HEK293 (cell line): ENCODE results near the gene TBX15.

Source experiments
- CTCF ChIA-PET: fragments of 350-600 bp; formaldehyde crosslinking; extraction: SDS; loops from one replicate; lab custom pipeline; 2021; ENCODE audit warnings: antibody characterized with exemption; lab: Yijun Ruan, JAX
- POLR2A ChIA-PET: fragments of 300-600 bp; formaldehyde crosslinking; extraction: SDS; loops from one replicate; lab custom pipeline; 2020; ENCODE audit warnings: antibody characterized with exemption, inconsistent platforms; lab: Yijun Ruan, JAX
- H3K27ac ChIP-seq: fragments of 200-500 bp; sonication (Bioruptor generic); 2 replicates; pipeline ENCODE4 v1.5.1; 2014; ENCODE audit warnings: low read depth, low read length, control low read depth, inconsistent platforms; ENCODE audit errors: extremely low read depth
- H3K36me3 ChIP-seq, 2 experiments: fragments of 200-500 bp in 1 of 2; sonication (Bioruptor generic) in 1 of 2; 1 replicate in 1 of 2; 2 replicates in 1 of 2; pipeline ENCODE4 v1.5.1; 2014 to 2017; ENCODE audit warnings: inconsistent platforms in 2 of 2, low read length in 2 of 2; ENCODE audit not compliant: control insufficient read depth in 2 of 2, insufficient read depth in 1 of 2
- H3K4me1 ChIP-seq: fragments of 200-500 bp; sonication (Bioruptor generic); 2 replicates; pipeline ENCODE4 v1.5.1; 2014; ENCODE audit warnings: mild to moderate bottlenecking, low read length, inconsistent platforms; ENCODE audit not compliant: control insufficient read depth, insufficient read depth
- H3K4me3 ChIP-seq: 2 replicates; pipeline ENCODE4 v1.5.1; 2011; ENCODE audit warnings: low read depth, mild to moderate bottlenecking, control low read depth, low read length, moderate library complexity
- H3K9me3 ChIP-seq: fragments of 200-500 bp; sonication (Bioruptor generic); 2 replicates; pipeline ENCODE4 v1.5.1; 2014; ENCODE audit warnings: low read depth, low read length, inconsistent platforms; ENCODE audit not compliant: control insufficient read depth, insufficient read depth
- BCL6B ChIP-seq: fragments of 450-650 bp; formaldehyde crosslinking; IDR thresholded peaks from 2 replicates; pipeline ENCODE4 v1.5.1; 2017; ENCODE audit warnings: missing biosample characterization, missing genetic modification characterization
- KLF9 ChIP-seq: fragments of 450-650 bp; formaldehyde crosslinking; IDR thresholded peaks from 2 replicates; pipeline ENCODE4 v1.5.1; 2016; ENCODE audit warnings: missing biosample characterization, missing genetic modification characterization, low read depth
- MEIS1 ChIP-seq: sonication (generic); formaldehyde crosslinking; IDR thresholded peaks from 2 replicates; pipeline ENCODE4 v1.8.1; 2022; ENCODE audit warnings: missing genetic modification reagents, mild to moderate bottlenecking, borderline replicate concordance
- REPIN1 ChIP-seq: fragments of 450-650 bp; formaldehyde crosslinking; IDR thresholded peaks from 2 replicates; pipeline ENCODE4 v1.5.1; 2017; ENCODE audit warnings: missing biosample characterization, missing genetic modification characterization, low read depth
- SCRT2 ChIP-seq: fragments of 450-650 bp; formaldehyde crosslinking; IDR thresholded peaks from 2 replicates; pipeline ENCODE4 v1.5.1; 2016; ENCODE audit warnings: missing biosample characterization, missing genetic modification characterization
- TRIM28 ChIP-seq: IDR thresholded peaks from 2 replicates; pipeline ENCODE4 v1.6.1; 2011; ENCODE audit warnings: low read length, control low read depth, borderline replicate concordance
- TSHZ1 ChIP-seq: fragments of 450-650 bp; formaldehyde crosslinking; IDR thresholded peaks from 2 replicates; pipeline ENCODE4 v1.5.1; 2016; ENCODE audit warnings: missing biosample characterization, missing genetic modification characterization, borderline replicate concordance
- ZBTB10 ChIP-seq: fragments of 450-650 bp; formaldehyde crosslinking; IDR thresholded peaks from 2 replicates; pipeline ENCODE4 v1.5.1; 2016; ENCODE audit warnings: missing biosample characterization, missing genetic modification characterization
- ZBTB20 ChIP-seq: fragments of 450-650 bp; formaldehyde crosslinking; IDR thresholded peaks from 2 replicates; pipeline ENCODE4 v1.5.1; 2016; ENCODE audit warnings: missing biosample characterization, missing genetic modification characterization
- ZBTB48 ChIP-seq: fragments of 450-650 bp; formaldehyde crosslinking; IDR thresholded peaks from 2 replicates; pipeline ENCODE4 v1.5.1; 2016; ENCODE audit warnings: missing biosample characterization, missing genetic modification characterization
- ZNF132 ChIP-seq: fragments of 450-650 bp; formaldehyde crosslinking; IDR thresholded peaks from 2 replicates; pipeline ENCODE4 v1.5.1; 2017; ENCODE audit warnings: missing biosample characterization, missing genetic modification characterization, borderline replicate concordance
- ZNF140 ChIP-seq: fragments of 450-650 bp; formaldehyde crosslinking; IDR thresholded peaks from 2 replicates; pipeline ENCODE4 v1.5.1; 2016; ENCODE audit warnings: missing biosample characterization, missing genetic modification characterization
- ZNF169 ChIP-seq: fragments of 450-650 bp; formaldehyde crosslinking; IDR thresholded peaks from 2 replicates; pipeline ENCODE4 v1.5.1; 2016; ENCODE audit warnings: missing biosample characterization, missing genetic modification characterization
- ZNF174 ChIP-seq: fragments of 450-650 bp; formaldehyde crosslinking; IDR thresholded peaks from 2 replicates; pipeline ENCODE4 v1.5.0; 2017; ENCODE audit warnings: missing biosample characterization, mild to moderate bottlenecking, missing genetic modification characterization
- ZNF239 ChIP-seq: fragments of 450-650 bp; formaldehyde crosslinking; IDR thresholded peaks from 2 replicates; pipeline ENCODE4 v1.5.1; 2016; ENCODE audit warnings: missing biosample characterization, missing genetic modification characterization
- ZNF266 ChIP-seq: fragments of 450-650 bp; formaldehyde crosslinking; IDR thresholded peaks from 2 replicates; pipeline ENCODE4 v1.5.1; 2016; ENCODE audit warnings: missing biosample characterization, missing genetic modification characterization, low read depth
- ZNF324 ChIP-seq: fragments of 450-650 bp; formaldehyde crosslinking; IDR thresholded peaks from 2 replicates; pipeline ENCODE4 v1.5.1; 2016; ENCODE audit warnings: missing biosample characterization, missing genetic modification characterization
- ZNF335 ChIP-seq: fragments of 450-650 bp; formaldehyde crosslinking; conservative IDR thresholded peaks from 2 replicates; pipeline ENCODE4 v1.5.1; 2016; ENCODE audit warnings: missing biosample characterization, missing genetic modification characterization
- ZNF391 ChIP-seq: fragments of 450-650 bp; formaldehyde crosslinking; IDR thresholded peaks from 2 replicates; pipeline ENCODE4 v1.5.1; 2016; ENCODE audit warnings: low read depth, missing biosample characterization, missing genetic modification characterization, borderline replicate concordance
- ZNF488 ChIP-seq: fragments of 450-650 bp; formaldehyde crosslinking; IDR thresholded peaks from 2 replicates; pipeline ENCODE4 v1.5.1; 2016; ENCODE audit warnings: missing biosample characterization, missing genetic modification characterization
- ZNF571 ChIP-seq: fragments of 450-650 bp; formaldehyde crosslinking; IDR thresholded peaks from 2 replicates; pipeline ENCODE4 v1.5.0; 2017; ENCODE audit warnings: missing biosample characterization, missing genetic modification characterization
- TF ChIP-seq, protein P1 (sequence below): fragments of 450-650 bp; formaldehyde crosslinking; IDR thresholded peaks from 2 replicates; pipeline ENCODE4 v1.5.1; 2016; ENCODE audit warnings: missing biosample characterization, missing genetic modification characterization

The TBX15 gene

DNA sequence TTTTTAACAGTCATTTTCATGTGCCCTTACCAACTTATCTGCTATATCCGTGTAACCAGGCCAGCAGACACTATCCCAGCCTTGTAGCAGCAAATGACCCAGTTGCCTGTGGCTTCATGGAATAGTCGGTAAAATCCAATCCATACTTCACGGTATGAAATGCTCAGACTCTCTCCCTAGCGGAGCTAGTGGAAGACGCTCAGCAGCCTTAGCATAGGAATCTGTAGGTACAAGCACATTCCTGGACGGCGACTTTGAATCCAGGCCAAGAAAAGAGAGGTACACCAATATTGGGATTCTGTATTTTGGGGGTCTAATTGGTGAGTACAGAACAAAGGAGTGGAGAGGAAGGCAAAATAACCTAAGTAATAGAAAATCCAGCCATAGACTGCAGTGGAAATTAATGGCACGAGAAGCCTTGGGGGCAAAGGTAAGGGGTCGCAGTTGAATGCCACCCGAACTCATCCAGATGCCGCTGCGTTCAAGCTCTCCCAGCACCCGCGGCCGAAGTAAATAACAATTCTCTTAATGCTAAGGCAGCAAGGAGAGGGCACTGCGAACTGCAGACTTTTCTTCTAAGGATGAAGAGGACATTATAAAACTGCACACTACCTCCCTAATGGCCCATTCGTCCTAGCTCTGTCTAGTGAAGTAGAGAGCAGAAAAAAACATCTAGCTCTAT, 17.7 kb upstream of the TBX15 start:
- H3K27ac ChIP-seq: no peak overlapping the region
- no peaks in the 10 kb centered on the region for H3K4me1 ChIP-seq
- no peaks in the 10 kb centered on the region for H3K36me3 ChIP-seq
- POLR2A ChIA-PET: no interaction called here
- no peak overlapping the region for H3K4me3 ChIP-seq
- no peaks in the 10 kb centered on the region for H3K9me3 ChIP-seq
- TF ChIP-seq ZNF140: no peak
- TF ChIP-seq ZNF266 (tag by site-specific recombination): no peak
- TF ChIP-seq BCL6B (tag by site-specific recombination): no peak
- no peak for TF ChIP-seq ZNF169 (tag by site-specific recombination)
- TF ChIP-seq ZBTB10 (tag by site-specific recombination): no peak
- TF ChIP-seq ZNF239 (tag by site-specific recombination): no peak
- TF ChIP-seq ZNF571: no peak
- TF ChIP-seq ZNF324 (tag by site-specific recombination): no peak
- TF ChIP-seq ZNF174 (tag by site-specific recombination): no peak
- TF ChIP-seq SCRT2 (tag by site-specific recombination): no peak
- no peak for TF ChIP-seq ZBTB48 (tag by site-specific recombination)
- TF ChIP-seq ZNF132 (tag by site-specific recombination): no peak
- TF ChIP-seq ZBTB20: no peak
- CTCF ChIA-PET: interaction anchor here (0.5 to 0.7 kb wide), 2 partner anchors 11 to 114 kb away, joined by 3 read pairs; no protein-coding TSS in a partner anchor

- Histone ChIP-seq H3K27ac (no peak overlapping the region), H3K9me3 (no peaks in the 10 kb centered on the region), H3K36me3 (no peaks in the 10 kb centered on the region), H3K4me1 (no peaks in the 10 kb centered on the region), H3K4me3 (no peak overlapping the region)
- CTCF ChIA-PET: no interaction called here
- POLR2A ChIA-PET: no interaction called here
- TF ChIP-seq ZNF391: no peak
- TF ChIP-seq KLF9 (tag by site-specific recombination): no peak
- TF ChIP-seq TSHZ1: no peak
- TF ChIP-seq REPIN1 (tag by site-specific recombination): no peak
- no peak for TF ChIP-seq ZNF488 (tag by site-specific recombination)
- no peak for TF ChIP-seq MEIS1
- TF ChIP-seq, protein P1, sequence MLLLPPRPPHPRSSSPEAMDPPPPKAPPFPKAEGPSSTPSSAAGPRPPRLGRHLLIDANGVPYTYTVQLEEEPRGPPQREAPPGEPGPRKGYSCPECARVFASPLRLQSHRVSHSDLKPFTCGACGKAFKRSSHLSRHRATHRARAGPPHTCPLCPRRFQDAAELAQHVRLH: no peak
- TF ChIP-seq TRIM28: no peak
- no peak for TF ChIP-seq ZNF335 (tag by site-specific recombination)
Observed at GRCh38 chr1:119004781-119005180, 16.6 kb upstream of the TBX15 start.
